ENCODE data around the gene PBX4.

The PBX4 gene

GRCh38 chr19:19635313-19635702, 16.8 kb upstream of the PBX4 start:
- H3K36me3 ChIP-seq (ENCODE audit: insufficient read depth, low read length), result peaks cover 88% of the 10 kb centered on the region
- H3K27ac ChIP-seq (ENCODE audit: low read depth, low read length, poor library complexity, severe bottlenecking), result no peak overlapping the region

GRCh38 chr19:19634516-19635312, 16.2 kb upstream of the PBX4 start:
- no peaks in the 10 kb centered on the region for H3F3A ChIP-seq (ENCODE audit: insufficient read depth, low read length)

More at GRCh38 chr19:19635313-19635702, 16.8 kb upstream of the PBX4 start:
- Histone ChIP-seq H3F3A (ENCODE audit: insufficient read depth, low read length) (no peaks in the 10 kb centered on the region), H3K27me3 (ENCODE audit: insufficient read depth, low read length) (no peaks in the 10 kb centered on the region), H3K9me2 (ENCODE audit: low read depth, low read length) (no peaks in the 10 kb centered on the region), H3K9me3 (ENCODE audit: low read length) (no peaks in the 10 kb centered on the region), H3K4me2 (ENCODE audit: low read length) (no peak overlapping the region), H3K4me1 (ENCODE audit: insufficient read depth, low read length, severe bottlenecking) (no peaks in the 10 kb centered on the region), H2AFZ (ENCODE audit: low read length) (no peak overlapping the region), H3K4me3 (ENCODE audit: low read depth, low read length, poor library complexity, severe bottlenecking) (no peak overlapping the region), H3K9ac (ENCODE audit: low read length) (no peak overlapping the region), H3K79me2 (ENCODE audit: insufficient read depth, low read length) (no peaks in the 10 kb centered on the region), H4K20me1 (ENCODE audit: insufficient read depth, low read length) (no peaks in the 10 kb centered on the region)
- TF ChIP-seq, protein P1, sequence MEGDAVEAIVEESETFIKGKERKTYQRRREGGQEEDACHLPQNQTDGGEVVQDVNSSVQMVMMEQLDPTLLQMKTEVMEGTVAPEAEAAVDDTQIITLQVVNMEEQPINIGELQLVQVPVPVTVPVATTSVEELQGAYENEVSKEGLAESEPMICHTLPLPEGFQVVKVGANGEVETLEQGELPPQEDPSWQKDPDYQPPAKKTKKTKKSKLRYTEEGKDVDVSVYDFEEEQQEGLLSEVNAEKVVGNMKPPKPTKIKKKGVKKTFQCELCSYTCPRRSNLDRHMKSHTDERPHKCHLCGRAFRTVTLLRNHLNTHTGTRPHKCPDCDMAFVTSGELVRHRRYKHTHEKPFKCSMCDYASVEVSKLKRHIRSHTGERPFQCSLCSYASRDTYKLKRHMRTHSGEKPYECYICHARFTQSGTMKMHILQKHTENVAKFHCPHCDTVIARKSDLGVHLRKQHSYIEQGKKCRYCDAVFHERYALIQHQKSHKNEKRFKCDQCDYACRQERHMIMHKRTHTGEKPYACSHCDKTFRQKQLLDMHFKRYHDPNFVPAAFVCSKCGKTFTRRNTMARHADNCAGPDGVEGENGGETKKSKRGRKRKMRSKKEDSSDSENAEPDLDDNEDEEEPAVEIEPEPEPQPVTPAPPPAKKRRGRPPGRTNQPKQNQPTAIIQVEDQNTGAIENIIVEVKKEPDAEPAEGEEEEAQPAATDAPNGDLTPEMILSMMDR (IDR thresholded peaks at IDR 0.05; ENCODE audit: low read length), result no peak
- no peak for TF ChIP-seq EZH2 (IDR thresholded peaks at IDR 0.05; ENCODE audit: borderline replicate concordance, low read length)

DNA sequence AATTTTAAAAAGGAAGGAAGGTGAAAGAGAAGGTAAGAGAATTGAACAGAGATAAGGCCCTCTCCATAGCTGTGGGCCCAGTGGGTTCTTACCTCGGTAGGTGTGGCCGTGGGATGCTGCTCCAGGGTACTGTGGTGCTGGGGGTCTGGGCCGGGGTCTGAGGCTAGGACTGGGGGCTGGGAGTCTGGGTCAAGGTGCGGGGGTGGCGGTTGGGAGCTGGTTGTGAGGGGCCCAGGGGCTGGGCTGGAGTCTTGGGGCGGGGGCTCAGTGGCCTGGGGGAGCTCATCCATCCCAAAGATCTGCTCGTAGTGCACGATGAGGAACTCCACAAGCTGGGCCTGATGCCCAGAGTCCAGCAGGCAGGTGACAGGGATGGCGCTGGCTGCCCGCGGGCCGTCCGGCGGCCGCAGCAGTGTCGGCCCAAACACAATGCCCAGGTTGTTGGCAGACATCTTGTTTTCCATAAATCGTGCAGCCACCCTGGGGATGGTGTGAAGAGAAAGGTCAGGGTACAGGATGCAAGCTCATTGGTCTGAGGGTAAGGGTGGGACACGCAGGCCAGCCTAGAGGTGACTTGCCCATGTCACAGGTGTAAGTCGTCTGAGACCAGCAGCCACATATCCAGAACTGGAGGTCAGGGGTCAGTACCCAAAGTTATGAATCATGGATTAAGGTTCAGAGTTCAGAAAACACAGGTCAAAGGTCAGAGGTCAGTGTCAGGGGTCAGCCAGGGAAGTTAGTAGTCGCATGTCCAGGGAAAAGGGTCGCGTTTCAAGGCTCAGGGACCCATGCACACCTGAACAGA, 15.4 kb upstream of the PBX4 start:
- H3K9ac ChIP-seq (ENCODE audit: low read length), result no peak overlapping the region
- H3K36me3 ChIP-seq (ENCODE audit: insufficient read depth, low read length), result peaks cover 83% of the 10 kb centered on the region

More at GRCh38 chr19:19634516-19635312, 16.2 kb upstream of the PBX4 start:
- peaks cover 88% of the 10 kb centered on the region for H3K36me3 ChIP-seq (ENCODE audit: insufficient read depth, low read length)
- no peaks in the 10 kb centered on the region for H3K4me1 ChIP-seq (ENCODE audit: insufficient read depth, low read length, severe bottlenecking)
- H3K9me3 ChIP-seq (ENCODE audit: low read length), result no peaks in the 10 kb centered on the region
- no peak overlapping the region for H3K4me2 ChIP-seq (ENCODE audit: low read length)
- no peak overlapping the region for H3K9ac ChIP-seq (ENCODE audit: low read length)
- no peak overlapping the region for H3K4me3 ChIP-seq (ENCODE audit: low read depth, low read length, poor library complexity, severe bottlenecking)
- no peak overlapping the region for H3K27ac ChIP-seq (ENCODE audit: low read depth, low read length, poor library complexity, severe bottlenecking)
- no peaks in the 10 kb centered on the region for H4K20me1 ChIP-seq (ENCODE audit: insufficient read depth, low read length)
- no peaks in the 10 kb centered on the region for H3K79me2 ChIP-seq (ENCODE audit: insufficient read depth, low read length)
- TF ChIP-seq EZH2 (IDR thresholded peaks at IDR 0.05; ENCODE audit: borderline replicate concordance, low read length), result no peak
- TF ChIP-seq, protein P1 (IDR thresholded peaks at IDR 0.05; ENCODE audit: low read length), result no peak
- H2AFZ ChIP-seq (ENCODE audit: low read length), result no peak overlapping the region
- H3K27me3 ChIP-seq (ENCODE audit: insufficient read depth, low read length), result no peaks in the 10 kb centered on the region
- H3K9me2 ChIP-seq (ENCODE audit: low read depth, low read length), result no peaks in the 10 kb centered on the region

More for the DNA sequence above, 15.4 kb upstream of the PBX4 start:
- no peak overlapping the region for H3K4me2 ChIP-seq (ENCODE audit: low read length)
- H3K4me1 ChIP-seq (ENCODE audit: insufficient read depth, low read length, severe bottlenecking), result peaks cover 2% of the 10 kb centered on the region
- H3K27me3 ChIP-seq (ENCODE audit: insufficient read depth, low read length), result no peaks in the 10 kb centered on the region
- H3K9me3 ChIP-seq (ENCODE audit: low read length), result no peaks in the 10 kb centered on the region
- no peak overlapping the region for H3K27ac ChIP-seq (ENCODE audit: low read depth, low read length, poor library complexity, severe bottlenecking)
- H3F3A ChIP-seq (ENCODE audit: insufficient read depth, low read length), result no peaks in the 10 kb centered on the region
- TF ChIP-seq EZH2 (IDR thresholded peaks at IDR 0.05; ENCODE audit: borderline replicate concordance, low read length), result no peak
- TF ChIP-seq, protein P1 (IDR thresholded peaks at IDR 0.05; ENCODE audit: low read length), result no peak
- H3K4me3 ChIP-seq (ENCODE audit: low read depth, low read length, poor library complexity, severe bottlenecking), result no peak overlapping the region
- no peaks in the 10 kb centered on the region for H3K79me2 ChIP-seq (ENCODE audit: insufficient read depth, low read length)
- no peaks in the 10 kb centered on the region for H4K20me1 ChIP-seq (ENCODE audit: insufficient read depth, low read length)
- H3K9me2 ChIP-seq (ENCODE audit: low read depth, low read length), result no peaks in the 10 kb centered on the region
- H2AFZ ChIP-seq (ENCODE audit: low read length), result no peak overlapping the region

All from OCI-LY1 (cell line).